ENCODE measurements around the gene ICA1.

Gene ICA1

DNA sequence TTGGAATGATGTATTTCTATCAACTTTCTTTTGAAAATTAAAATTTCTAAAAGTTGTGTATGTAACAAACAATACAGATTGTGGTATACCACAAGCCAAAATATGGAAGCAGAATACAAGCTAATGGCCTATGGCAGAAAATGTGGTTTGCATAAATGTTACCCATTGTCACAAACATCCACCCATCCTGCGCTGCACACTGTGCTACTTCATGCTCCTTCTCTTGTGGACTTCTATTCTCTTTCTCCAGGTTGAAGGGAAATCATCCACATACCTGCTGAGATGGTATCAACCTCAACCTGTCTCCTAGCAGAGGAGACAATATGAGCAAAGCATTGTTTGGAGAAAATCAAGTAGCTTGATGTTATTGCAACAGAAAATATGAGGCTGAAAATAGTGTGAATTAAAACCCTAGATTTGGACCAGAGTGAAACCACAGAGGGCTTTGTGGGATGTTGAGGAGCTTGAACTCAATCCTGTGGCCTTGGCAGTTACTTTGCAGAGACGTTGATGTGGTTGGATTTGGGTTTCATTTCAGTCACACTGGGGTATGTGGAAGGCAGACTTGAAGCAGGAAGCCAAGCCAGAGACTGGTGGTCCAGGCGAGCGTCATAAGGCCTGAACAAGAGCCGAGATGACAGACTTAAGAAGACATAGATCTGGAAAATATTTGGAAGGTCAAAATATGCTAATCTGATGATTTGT, 63.8 kb downstream of the ICA1 start:
- peak; percentile 81 for DNase-seq

DNA sequence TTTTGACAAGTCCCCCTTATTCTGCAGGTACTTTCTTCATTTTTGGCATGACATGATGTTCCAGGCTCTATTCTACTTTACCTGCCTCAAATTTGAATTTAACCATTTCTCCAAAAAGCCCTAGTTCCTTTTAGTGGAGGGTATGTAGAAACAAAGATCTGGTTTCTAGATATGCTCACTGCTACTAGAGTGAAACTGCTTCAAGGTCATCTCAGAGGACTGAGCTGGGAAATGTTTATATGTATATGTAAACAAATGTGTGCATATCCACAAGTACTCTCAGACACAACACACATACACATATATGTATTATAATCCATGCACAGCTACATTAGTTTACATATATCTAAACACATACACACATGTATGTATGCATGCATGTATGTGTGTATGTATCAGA, 69.1 kb downstream of the ICA1 start:
- no peak for DNase-seq

DNA sequence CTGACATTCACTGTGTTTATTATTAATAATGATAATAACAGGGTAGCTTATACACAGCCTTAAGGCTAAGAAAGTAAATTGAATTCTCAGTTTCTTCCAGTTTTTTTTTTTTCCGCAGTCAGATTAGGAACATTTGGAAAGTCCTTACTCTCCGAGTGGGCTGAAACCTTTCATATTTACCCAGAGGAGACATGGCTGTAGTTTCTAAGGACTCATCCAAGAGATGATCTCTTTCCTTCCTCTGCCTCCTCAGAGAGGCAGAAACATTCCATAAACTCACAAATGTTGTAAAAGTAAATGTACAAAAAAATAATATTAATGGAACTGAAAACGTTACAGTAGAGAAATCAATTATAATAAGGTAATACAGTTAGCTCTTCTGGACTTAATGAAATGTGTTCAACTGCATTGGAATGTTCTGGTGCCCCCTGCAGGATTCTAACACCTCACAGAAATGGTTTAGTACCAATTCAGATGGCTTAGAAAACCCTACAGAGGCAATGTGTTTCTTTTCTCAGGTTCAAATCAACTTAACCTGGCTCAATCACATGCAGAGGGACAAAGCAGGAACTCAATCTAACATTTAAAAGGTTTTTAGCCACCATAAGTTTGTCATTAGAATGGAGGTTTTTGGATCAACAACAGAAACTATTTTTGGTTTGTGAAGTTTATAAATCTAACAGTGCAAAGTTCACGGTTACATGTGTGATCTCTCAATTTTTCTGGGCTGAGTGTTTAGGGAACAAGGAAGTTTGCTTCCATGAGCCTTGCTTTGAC, 71.7 kb downstream of the ICA1 start:
- peak; percentile 73 for DNase-seq

DNA sequence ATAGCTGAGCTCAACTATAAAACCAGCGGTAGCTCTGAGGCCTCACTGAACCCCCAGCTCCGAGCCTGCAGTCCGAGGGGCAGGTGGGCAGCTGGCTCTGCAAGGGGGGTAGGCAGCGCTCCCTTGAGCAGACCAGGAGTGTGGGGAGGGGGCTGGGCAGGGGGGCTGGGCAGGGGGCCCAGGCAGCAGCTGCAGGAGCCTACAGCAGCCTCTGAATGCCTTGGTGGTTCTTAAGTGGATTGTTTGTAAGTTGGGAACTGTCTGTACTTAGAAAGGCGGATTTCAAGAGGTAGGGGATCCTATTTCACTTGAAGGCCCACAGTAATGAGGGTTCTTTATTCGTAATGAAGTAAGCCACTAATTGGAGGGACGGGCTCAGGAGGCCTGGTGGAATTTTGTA, 72.3 kb downstream of the ICA1 start:
- no peak for DNase-seq

DNA sequence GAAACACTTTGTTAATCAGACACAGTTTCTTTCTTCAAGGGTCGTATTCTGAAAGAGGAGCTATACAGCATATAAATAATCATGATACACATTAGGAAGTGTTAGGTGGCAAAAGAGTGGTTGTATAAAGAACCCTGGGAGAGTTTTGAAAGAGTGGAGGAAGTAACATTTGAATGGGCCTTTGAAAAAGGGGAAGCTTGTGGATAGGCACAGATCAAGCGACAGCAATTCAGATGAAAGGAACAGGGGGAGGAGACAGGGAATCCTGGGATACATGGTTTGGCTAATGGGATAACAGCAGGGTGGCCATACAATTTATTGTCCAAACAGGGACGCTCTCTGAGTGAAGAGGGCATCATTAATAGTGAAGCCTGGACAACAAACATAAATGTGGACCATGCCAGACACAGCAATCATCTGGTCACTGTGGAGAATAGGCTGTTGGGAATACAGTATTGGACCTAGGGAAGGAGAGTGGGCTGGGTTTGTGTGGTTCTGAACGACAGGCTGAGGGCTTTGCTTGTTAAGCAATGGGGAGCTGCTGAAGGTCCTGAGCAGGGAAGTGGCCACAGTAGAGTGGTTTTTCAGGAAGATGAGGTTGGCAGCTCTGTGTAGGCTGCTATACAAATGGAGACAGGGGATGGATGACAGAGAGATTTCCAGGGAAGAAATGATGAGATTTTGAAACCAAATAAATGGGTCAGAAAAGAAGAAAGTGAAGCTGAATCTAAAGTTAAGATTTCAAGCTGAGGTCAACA, 75.9 kb downstream of the ICA1 start:
- no peak for DNase-seq

DNA sequence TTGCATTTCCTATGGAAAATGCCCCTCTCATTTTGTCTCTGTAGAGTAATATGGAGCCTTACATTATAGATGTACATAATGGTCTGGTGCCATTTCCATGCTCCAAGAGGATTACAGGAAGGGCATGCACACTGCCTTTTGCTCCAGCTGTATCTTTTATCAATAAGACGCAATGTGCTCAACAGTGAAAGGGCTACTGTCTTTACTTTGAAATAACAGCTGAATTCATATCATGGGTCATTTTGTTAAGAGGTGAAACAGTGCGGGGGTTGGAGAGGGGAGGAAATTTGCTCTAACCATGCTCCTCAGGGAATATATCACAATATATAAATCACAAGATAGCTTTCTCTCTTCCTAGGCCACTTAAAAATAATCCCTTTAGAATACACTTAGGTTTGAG, 77.7 kb downstream of the ICA1 start:
- no peak for DNase-seq

DNA sequence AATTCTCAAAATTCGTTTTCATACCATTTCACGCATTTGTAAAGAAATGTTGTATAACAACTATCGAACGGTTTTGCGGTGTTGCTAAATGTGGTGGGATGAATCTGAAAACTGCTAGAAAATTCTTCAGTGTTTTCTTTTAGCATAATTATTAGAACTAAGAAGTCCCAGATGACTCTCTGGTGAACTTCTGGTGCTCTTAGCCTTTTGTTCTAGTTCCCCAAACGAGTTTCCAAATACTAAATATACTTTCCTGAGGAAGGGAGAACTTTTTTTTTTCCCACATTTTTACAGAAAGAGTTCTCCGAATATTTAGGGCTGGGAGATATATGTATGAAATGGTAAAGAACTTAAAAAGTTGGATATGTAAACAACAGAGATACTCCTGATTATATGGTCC, 82.5 kb downstream of the ICA1 start:
- DNase-seq, result no peak

DNA sequence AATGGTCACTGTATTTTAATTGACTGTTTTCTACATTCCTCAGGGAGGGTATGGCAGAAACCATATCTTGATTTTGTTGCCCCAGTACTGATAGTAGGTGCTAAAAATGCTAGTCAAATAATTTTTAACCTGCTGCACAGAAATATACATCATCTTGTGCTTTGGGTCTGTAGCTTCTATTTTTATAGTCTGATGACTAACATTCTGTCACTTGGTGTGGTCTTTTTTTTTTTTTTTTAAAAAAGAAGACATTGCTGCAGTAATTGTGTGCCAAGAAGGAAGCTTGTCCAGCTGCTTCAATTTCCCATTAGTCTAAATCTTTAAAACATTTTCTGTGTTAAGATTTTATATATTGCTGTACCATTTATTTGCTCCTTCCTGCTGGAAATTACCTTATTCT, 83.6 kb downstream of the ICA1 start:
- DNase-seq, result no peak

DNA sequence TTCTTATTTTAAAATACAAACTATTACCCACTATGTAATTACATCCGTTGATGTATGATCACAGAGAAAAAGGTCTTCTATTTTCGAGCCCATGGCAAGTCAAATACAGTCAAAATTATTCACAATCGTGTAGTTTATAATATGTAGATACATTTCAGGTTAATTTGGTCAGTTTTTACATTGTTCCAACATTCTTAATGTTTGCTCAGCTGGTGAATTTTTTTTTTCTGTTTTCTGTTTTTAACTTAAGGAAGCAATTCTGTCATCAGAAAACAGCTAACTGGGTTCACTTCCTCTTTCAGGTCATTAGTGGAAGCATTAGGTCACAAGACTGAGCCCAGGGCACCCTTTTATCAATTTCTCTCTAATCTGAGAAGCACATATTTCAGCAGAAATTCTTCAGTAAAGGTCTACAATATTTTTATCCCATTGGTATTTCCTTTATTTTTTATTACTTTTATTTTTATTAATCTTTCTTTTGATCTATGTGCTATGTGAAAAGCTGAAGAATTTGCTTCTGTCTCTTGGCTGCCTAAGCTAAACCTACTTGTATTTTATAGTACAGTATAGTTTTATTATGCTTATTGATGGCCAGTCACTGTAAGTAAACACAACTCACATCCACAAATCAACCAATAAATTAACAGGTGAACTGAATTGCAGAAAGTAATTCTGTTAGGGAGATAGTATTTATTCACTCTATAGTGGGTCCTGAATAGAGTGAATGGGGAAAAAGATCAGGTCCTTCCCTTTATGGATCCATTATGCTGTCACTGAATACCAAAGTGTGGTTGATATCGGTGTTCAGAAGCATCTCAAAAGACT, 84.6 kb downstream of the ICA1 start:
- peak; percentile 44 for DNase-seq

DNA sequence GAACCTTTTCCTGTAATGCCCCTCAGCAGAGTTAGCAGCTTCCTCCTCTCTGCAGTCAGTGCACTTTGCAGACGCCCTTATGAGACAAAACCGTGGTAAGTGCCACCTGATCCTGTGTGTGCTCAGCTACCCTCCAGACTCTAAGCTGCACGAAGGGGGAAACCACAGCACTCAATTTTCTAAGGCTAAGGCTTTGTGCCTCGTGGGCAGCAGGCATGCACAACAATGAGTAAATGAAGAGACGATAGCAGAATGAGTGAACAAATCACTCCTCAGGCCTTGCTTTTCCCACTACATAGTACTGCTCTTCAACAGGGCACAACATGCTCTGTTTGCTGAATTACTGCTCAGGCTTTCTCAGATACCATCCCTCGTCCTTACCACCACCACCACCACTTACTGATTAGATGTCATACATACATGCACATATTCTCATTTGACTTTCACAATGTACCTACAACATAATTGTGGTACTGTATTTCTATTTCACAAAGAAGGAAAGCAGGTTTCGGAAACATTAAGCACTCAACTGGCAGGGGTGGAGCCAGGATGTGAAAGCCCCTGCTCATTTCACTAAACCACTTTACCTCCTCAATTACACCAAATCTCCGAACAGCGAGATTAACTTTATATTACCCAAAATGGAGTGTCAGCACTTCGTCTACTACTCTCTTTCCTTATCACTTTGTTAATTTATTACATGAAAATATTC, 85.4 kb downstream of the ICA1 start:
- peak; percentile 90 for DNase-seq

DNA sequence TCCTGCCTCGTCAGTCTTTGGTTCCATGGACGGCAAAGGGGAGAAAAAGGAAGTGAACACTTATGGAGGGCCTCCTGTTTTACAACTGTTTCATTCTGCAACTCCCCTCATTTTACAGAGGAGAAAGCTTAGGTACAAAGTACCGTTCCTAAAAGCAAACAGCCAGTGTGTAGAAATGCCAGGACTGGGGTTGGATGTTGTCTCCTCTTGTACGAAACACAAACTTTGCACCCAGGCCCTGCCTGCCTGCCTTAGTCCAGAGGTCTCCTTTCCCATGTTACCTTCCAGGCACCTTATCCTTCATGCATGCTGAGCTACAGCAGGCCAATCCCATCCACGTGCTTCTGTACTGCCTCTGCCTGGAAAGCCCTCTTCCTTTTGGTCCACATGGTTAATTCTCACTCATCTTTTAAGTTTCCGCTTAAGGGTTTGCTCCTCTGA, 86.0 kb downstream of the ICA1 start:
- DNase-seq, result no peak

DNA sequence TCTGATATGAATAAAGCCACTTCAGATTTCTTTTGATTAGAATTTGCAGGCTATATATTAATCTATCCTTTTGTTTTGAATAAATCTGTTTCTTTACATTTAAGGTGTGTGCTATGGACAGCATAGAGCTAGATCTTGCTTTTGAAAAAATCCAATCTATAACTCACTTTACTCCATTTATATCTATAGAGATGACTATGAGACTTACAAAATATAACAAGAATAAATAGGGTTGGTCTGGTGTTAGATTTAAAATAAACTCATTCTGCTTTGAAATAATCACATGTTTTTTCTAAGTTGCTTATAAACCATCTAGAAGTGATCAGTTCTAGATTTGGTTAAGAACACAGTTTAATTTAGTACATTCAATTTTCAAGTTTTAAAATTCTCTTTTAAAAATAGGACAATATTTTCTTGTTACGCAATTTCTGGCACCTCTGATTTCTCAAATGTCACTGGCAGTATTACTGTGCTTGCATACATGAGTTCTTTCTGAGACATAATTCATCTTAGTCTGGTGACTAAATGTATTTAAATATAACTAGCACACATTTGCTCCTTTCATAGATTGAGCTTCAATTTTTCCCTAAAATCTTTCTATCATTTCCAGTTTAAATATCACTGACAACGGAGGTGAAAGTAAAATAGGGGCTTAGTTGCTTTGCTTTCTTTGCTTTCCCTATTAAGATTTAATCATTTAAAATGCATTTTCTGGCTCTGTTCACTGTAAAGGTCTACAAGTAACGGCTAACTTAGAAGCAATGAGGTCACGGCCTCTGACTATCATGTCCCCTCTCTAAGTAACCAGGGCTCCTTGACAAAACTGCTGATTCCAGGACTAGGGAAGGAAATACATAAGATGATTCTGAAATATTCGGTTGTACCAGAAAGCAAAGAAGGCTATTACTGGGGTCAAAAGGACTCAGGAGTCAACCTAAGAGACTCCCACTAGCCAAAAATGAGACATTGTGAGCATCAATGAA, 89.3 kb downstream of the ICA1 start:
- no peak for DNase-seq

DNA sequence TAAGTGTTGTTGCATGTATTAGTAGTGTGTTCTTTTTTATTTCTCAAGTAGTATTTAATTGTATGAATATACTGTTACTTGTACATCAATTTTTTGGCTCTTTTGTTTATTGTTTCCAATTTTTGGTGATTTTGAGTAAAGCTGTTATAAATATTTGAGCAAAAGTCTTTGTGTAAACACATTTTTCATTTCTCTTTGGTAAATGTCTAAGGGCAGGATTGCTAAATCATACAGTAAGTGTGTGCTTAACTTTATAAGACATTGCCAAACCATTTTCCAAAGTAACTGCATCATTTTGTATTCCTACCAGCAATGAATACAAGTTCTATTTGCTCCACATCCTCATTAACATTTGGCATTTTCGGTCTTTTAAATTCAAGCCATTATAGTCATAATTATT, 92.8 kb downstream of the ICA1 start:
- DNase-seq, result no peak

DNA sequence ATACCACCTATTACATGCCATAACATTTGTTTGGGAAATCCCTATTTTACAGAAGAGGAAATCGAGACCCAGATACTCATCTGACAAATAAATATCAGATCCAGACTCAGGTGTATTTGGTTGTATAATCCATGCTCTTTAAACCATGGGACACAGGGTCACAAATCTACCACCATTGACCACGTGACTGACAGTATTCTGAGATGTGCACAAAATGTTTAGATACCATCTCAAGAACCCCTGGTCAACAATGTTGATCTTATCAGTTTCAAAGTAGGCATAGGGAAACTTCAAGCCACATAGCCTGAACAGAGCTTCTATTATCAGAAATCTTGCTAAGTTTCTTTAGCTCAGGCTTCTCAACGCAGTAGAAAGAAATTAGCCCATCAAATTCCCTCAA, 93.6 kb downstream of the ICA1 start:
- DNase-seq, result no peak

DNA sequence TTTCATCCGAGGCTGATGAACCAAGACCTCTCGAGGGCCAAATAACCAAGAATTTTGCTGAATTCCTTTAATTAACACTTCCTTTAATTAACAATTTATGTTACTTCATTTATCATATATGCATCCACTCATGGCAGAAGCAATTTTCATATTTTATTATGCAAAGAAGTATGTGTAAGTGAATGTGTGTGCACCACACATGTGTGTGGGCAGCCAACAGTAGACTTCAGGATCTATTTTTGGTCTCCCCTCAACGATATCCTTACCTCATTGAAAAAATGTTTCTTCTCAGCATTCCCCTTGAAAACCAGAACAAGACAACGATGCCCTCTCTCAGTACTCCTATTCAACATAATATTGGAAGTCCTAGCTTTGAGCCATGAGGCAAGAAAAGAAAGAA, 96.8 kb downstream of the ICA1 start:
- no peak for DNase-seq

DNA sequence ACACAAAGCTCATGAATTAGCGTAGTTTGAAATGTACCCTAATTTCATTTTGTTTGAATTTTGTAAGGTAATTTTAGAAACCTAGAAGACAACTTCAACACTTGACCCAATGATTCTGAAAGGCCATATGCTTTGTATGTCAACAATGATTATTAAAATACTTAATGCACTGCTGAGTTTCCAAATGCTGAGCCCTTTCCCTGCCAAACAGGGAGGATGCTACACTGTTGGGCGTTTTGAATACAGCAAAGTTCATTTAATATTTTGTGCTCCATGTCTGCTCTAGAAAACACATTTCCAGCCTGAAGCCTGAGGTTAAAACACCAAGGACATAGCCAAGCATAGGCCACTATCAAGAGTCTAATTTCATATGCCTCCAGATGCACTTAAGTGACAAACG, 99.8 kb downstream of the ICA1 start:
- DNase-seq, result no peak

DNA sequence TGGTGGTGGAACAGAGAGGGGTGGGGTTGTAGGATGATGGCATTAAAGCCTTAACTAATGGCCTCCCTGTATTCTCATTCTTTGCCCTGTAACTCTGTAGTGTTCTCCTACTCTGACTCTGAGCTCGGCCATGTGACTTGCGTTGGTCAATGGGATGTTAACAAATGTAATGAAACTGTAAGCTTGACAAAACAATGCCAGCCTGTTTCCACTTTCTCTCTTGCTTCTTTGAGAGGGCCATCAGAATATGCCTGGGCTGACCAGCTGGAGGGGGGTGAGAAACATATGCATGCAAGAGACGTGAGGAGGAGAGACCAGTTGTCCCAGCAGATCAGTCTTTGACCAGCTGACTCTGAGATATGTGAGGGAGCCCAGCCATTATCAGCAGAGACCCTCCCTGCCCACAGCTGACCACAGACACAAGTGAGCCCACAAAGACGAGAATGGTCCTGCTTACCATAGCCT, 100.6 kb downstream of the ICA1 start:
- DNase-seq, result no peak

DNA sequence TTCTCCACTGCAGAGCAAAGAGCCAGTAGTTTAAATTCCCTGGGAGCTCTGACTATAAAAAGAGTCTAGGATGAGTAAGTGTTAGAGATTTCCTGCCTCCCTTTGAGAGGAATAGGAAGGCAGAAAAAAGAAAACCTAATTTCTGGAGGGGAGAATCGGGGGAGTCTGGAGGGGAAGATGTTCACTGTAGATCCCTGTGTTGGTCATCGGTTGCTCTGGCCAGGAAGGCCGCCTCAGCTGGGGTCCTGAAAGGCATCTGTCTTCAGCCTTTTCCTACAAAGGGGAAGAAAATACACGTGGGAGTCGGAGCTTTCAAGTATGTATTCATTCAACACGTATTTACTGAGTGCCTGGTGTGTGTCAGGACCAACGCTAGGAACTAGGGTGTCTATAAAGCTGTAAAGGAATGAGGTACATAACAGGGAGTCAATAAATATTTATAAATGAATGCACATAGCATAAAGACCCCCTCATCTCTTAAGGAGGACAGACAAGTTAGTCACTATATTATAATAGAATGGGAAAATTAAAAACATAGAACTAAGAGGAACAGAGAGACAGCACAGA, 101.1 kb downstream of the ICA1 start:
- DNase-seq, result no peak

DNA sequence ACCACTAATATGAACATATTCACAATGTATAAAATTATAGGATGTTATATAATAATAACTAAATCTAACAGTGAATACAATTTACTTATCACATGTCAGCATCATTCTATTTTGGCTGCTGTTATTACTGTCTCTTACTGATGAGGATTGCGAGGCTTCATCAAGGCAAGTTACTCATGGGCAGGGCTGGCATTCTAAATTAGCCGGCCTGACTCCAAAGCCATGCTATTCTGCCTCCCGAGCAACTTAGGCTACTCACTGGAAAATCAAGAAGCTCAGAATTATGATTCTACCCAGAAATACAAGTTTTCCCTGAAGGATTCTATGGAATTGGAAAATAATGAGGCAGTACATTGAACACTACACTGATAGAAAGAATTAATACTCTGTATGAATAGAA, 101.7 kb downstream of the ICA1 start:
- DNase-seq, result no peak

DNA sequence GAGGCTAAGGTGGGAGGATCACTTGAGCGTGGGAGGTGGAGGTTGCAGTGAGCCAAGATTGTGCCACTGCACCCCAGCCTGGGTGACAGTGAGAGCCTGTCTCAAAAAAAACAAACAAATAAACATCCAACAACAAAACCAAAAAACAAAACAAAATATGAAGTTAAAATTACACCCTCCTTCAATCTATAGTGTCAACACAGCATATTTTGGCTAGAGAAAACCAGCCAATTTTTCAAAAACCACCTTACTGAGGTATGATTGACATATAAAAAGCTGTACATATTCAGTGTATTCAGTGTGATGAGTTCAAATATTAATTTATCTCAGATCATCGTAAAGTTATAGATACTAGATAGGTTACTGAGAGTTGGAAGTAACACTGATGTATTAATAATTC, 102.4 kb downstream of the ICA1 start:
- DNase-seq, result no peak

DNA sequence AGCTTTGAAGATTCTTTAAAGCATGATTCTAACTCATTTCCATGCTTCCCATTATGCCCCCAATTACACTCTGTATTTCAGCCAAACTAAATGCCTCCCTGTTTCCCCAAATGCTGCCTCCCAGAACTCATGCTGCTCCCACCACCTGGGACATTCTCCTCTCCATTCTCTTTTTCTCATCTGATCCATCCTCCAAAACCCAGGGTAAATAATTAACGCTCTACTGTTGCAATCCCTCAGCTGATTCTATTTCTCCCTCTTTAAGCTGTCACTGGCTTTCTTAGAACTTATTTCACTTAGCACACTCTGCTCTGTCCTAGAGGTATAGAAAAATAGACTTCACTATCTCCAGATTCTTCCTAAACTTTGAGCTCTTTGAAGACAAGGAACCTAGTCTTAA, 104.7 kb downstream of the ICA1 start:
- no peak for DNase-seq

All from activated CD4-positive, alpha-beta T cell treated with anti-CD3 and anti-CD28 coated beads, Interleukin-10, Interleukin-2, amounts not matched to agents 100 ng/mL and 50 ng/mL, durations not matched to agents 16 hours and 8 hours (primary cell).